ENCODE data around the gene ATAD3B. TPM values are rescaled to one million over a fixed set of nuclear protein-coding genes. Genes with fewer than 3 reads are reported as not detected.

ATAD3B gene
- 35.2 TPM for polyA plus RNA-seq (2013, experiment 1 of 2)
- 38.6 TPM for polyA plus RNA-seq (2013, experiment 2 of 2)

DNA sequence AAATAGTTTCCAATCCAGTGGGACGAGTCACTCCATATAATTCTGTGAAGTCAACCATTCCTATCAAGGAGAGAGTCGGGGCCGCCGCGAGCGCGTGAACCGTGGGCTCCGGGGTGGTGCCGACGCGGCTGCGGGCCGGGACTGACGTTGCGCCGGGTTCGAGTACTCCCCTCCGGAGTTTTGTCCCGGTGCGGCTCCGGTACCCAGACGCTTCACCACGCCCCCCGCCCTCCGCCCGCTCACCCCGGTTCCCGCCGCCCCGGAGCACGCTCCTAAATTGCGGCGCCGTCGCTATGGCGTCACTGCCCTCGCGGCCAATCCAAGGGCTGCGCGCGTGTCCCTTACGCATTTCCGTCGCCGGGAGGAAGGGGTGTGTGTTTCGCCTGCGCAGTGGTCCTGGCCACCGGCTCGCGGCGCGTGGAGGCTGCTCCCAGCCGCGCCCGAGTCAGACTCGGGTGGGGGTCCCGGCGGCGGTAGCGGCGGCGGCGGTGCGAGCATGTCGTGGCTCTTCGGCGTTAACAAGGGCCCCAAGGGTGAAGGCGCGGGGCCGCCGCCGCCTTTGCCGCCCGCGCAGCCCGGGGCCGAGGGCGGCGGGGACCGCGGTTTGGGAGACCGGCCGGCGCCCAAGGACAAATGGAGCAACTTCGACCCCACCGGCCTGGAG, at the start of gene ATAD3B:
Gene ATAD3B (plus strand): TSS at position 377 of the 664 bp plus-strand sequence. CDS start 120 bp downstream, at position 497.
- H4K8ac ChIP-seq (ENCODE audit: low read depth, low read length): no peak within 1 kb of the TSS
- H3K79me1 ChIP-seq (ENCODE audit: low read length): peaks cover 4% of the 10 kb centered on the region
- peak within 1 kb of the TSS; percentile 58 for H2AK5ac ChIP-seq (ENCODE audit: low read length)
- peak within 1 kb of the TSS; percentile 91 for H3K56ac ChIP-seq (ENCODE audit: low read length)
- H2BK15ac ChIP-seq (replicated peaks; ENCODE audit: low read depth): no peak within 1 kb of the TSS
- H3K4me3 ChIP-seq (ENCODE audit: low read length): peak within 1 kb of the TSS; percentile 71
- no peak within 1 kb of the TSS for H3K18ac ChIP-seq (ENCODE audit: low read length)
- H2BK5ac ChIP-seq (ENCODE audit: low read length): no peak within 1 kb of the TSS
- no peaks in the 10 kb centered on the region for H3K27me3 ChIP-seq (ENCODE audit: insufficient read depth, low read length, poor library complexity)
- H3K9ac ChIP-seq (ENCODE audit: low read length): peak within 1 kb of the TSS; percentile 91
- no peaks in the 10 kb centered on the region for H3K36me3 ChIP-seq (ENCODE audit: control insufficient read depth, insufficient read depth, low read length)
- no peak within 1 kb of the TSS for H3K23ac ChIP-seq (ENCODE audit: low read length)
- peak within 1 kb of the TSS; percentile 57 for H3K27ac ChIP-seq (ENCODE audit: low read depth, low read length)
- peak; percentile 94 for DNase-seq
- H3K4me1 ChIP-seq (ENCODE audit: control insufficient read depth, low read depth, low read length): no peaks in the 10 kb centered on the region
- H3K4ac ChIP-seq (ENCODE audit: low read depth, low read length): no peak within 1 kb of the TSS
- WGBS (ENCODE audit: extremely low coverage, insufficient coverage, low lambda C conversion rate): no CpG with 5 or more reads among the region's 87 CpGs
- peak within 1 kb of the TSS; percentile 87 for H4K5ac ChIP-seq (ENCODE audit: low read length)
- peaks cover 21% of the 10 kb centered on the region for H3K79me2 ChIP-seq (ENCODE audit: control insufficient read depth, insufficient read depth, low read length)
- H2BK120ac ChIP-seq (ENCODE audit: low read depth, low read length): no peak within 1 kb of the TSS
- peak within 1 kb of the TSS; percentile 87 for H3K4me2 ChIP-seq (ENCODE audit: low read length)

DNA sequence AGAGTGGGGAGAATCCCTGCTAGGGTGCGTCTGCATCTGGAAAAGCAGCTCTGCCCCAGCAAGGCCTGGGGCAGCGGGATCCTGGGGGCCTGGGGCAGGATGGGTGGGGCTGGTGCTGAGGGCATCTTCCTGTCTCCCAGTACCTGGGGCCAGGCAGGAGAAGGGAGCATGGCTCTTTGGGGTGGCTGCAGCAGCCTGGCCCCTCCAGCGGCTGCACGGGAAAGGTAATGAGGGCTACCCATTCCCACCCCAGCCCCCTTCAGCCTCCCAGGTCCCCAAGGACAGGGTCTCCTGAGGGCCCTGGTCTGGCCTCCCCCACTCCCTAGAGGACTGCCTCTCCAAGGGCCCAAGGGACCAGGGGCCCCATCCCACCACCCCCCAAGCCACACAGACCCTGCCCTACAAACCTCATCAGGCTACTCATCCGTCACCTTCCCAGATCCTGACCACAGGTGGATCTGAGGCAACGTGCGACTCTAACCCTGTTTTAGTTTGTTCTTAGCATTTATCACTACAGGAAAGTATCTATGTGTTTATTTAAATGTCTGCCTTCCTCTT, 49.6 kb upstream of the ATAD3B start:
- Histone ChIP-seq H3K23ac (ENCODE audit: low read length) (no peak overlapping the region), H3K4me3 (ENCODE audit: low read length) (no peak overlapping the region), H3K18ac (ENCODE audit: low read length) (peak overlapping the region; percentile 72), H3K4me2 (ENCODE audit: low read length) (no peak overlapping the region), H4K5ac (ENCODE audit: low read length) (no peak overlapping the region), H3K9ac (ENCODE audit: low read length) (no peak overlapping the region), H2BK5ac (ENCODE audit: low read length) (peak overlapping the region; percentile 64), H3K79me2 (ENCODE audit: control insufficient read depth, insufficient read depth, low read length) (no peaks in the 10 kb centered on the region), H3K79me1 (ENCODE audit: low read length) (no peaks in the 10 kb centered on the region), H3K27me3 (ENCODE audit: insufficient read depth, low read length, poor library complexity) (no peaks in the 10 kb centered on the region), H2AK5ac (ENCODE audit: low read length) (peak overlapping the region; percentile 72), H3K36me3 (ENCODE audit: control insufficient read depth, insufficient read depth, low read length) (no peaks in the 10 kb centered on the region), H3K4ac (ENCODE audit: low read depth, low read length) (peak overlapping the region; percentile 96), H4K8ac (ENCODE audit: low read depth, low read length) (no peak overlapping the region), H3K56ac (ENCODE audit: low read length) (peak overlapping the region; percentile 49), H3K4me1 (ENCODE audit: control insufficient read depth, low read depth, low read length) (peaks cover 5% of the 10 kb centered on the region), H3K27ac (ENCODE audit: low read depth, low read length) (peak overlapping the region; percentile 14), H2BK15ac (replicated peaks; ENCODE audit: low read depth) (no peak overlapping the region), H2BK120ac (ENCODE audit: low read depth, low read length) (peak overlapping the region; percentile 56)
- no peak for DNase-seq
- no CpG with 5 or more reads among the region's 7 CpGs for WGBS (ENCODE audit: extremely low coverage, insufficient coverage, low lambda C conversion rate)

DNA sequence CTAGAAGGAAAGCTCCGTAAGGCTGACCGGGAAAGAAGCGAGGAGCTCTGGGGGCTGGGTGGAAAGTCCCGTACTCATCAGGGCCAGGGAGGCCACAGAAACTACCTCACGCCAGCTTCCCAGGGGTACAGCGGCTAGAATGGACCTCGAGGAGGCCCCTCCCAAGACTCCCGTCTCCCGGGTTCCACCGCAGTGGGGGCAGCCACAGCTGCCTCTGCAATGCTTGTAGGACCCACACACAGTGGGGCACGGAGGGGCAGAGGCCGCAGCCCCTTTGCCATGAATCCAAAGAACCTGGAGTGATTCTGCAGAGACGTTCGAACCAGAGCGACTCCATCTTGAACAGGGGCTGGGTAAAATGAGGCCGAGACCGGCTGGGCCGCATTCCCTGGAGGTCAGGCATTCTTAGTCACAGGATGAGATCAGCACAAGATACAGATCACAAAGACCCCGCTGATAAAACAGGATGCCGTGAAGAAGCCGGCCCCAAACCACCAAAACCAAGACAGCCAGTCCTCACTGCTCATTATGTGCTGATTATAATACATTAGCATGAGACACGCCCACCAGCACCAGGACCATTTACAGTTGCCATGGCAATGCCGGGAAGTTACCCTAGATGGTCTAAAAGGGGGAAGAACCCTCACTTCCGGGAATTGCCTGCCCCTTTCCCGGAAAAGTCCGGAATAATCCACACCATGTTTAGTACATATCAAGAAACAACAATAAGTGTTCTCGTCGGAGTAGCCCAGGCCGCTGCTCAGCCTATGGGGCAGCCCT, 48.9 kb upstream of the ATAD3B start:
- peak overlapping the region; percentile 49 for H3K56ac ChIP-seq (ENCODE audit: low read length)
- peak overlapping the region; percentile 56 for H2BK120ac ChIP-seq (ENCODE audit: low read depth, low read length)
- H3K23ac ChIP-seq (ENCODE audit: low read length): no peak overlapping the region
- peak; percentile 99 for DNase-seq
- no peak overlapping the region for H4K5ac ChIP-seq (ENCODE audit: low read length)
- no peak overlapping the region for H3K4me3 ChIP-seq (ENCODE audit: low read length)
- H3K9ac ChIP-seq (ENCODE audit: low read length): no peak overlapping the region
- H3K4ac ChIP-seq (ENCODE audit: low read depth, low read length): peak overlapping the region; percentile 96
- H3K79me1 ChIP-seq (ENCODE audit: low read length): no peaks in the 10 kb centered on the region
- H3K4me1 ChIP-seq (ENCODE audit: control insufficient read depth, low read depth, low read length): peaks cover 5% of the 10 kb centered on the region
- no peaks in the 10 kb centered on the region for H3K79me2 ChIP-seq (ENCODE audit: control insufficient read depth, insufficient read depth, low read length)
- H3K27me3 ChIP-seq (ENCODE audit: insufficient read depth, low read length, poor library complexity): no peaks in the 10 kb centered on the region
- no CpG with 5 or more reads among the region's 29 CpGs for WGBS (ENCODE audit: extremely low coverage, insufficient coverage, low lambda C conversion rate)
- no peaks in the 10 kb centered on the region for H3K36me3 ChIP-seq (ENCODE audit: control insufficient read depth, insufficient read depth, low read length)
- H2BK15ac ChIP-seq (replicated peaks; ENCODE audit: low read depth): no peak overlapping the region
- H4K8ac ChIP-seq (ENCODE audit: low read depth, low read length): no peak overlapping the region
- H3K4me2 ChIP-seq (ENCODE audit: low read length): no peak overlapping the region
- H2AK5ac ChIP-seq (ENCODE audit: low read length): peak overlapping the region; percentile 72
- peak overlapping the region; percentile 72 for H3K18ac ChIP-seq (ENCODE audit: low read length)
- H3K27ac ChIP-seq (ENCODE audit: low read depth, low read length): peak overlapping the region; percentile 14
- peak overlapping the region; percentile 64 for H2BK5ac ChIP-seq (ENCODE audit: low read length)

DNA sequence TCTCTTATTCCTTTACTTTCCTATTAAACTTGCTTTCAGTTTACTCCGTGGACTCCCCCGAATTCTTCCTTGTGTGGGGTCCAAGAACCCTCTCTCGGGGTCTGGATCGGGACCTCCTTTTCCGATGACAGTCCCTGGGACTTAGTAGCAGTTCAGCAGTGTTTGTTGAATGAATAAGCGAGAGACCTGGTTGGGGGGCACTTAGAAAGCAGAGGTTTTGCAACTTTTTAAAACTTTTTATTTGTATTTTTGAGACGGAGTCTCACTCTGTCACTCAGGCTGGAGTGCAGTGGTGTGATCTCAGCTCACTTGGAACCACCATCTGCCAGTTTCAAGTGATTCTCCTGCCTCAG, 48.3 kb upstream of the ATAD3B start:
- H3K79me1 ChIP-seq (ENCODE audit: low read length): no peaks in the 10 kb centered on the region
- no peak overlapping the region for H3K9ac ChIP-seq (ENCODE audit: low read length)
- peaks cover 5% of the 10 kb centered on the region for H3K4me1 ChIP-seq (ENCODE audit: control insufficient read depth, low read depth, low read length)
- no peaks in the 10 kb centered on the region for H3K36me3 ChIP-seq (ENCODE audit: control insufficient read depth, insufficient read depth, low read length)
- no peak overlapping the region for H2AK5ac ChIP-seq (ENCODE audit: low read length)
- no CpG with 5 or more reads among the region's 7 CpGs for WGBS (ENCODE audit: extremely low coverage, insufficient coverage, low lambda C conversion rate)
- no peak overlapping the region for H2BK15ac ChIP-seq (replicated peaks; ENCODE audit: low read depth)
- H3K4me3 ChIP-seq (ENCODE audit: low read length): no peak overlapping the region
- DNase-seq: no peak
- no peaks in the 10 kb centered on the region for H3K79me2 ChIP-seq (ENCODE audit: control insufficient read depth, insufficient read depth, low read length)
- no peak overlapping the region for H4K8ac ChIP-seq (ENCODE audit: low read depth, low read length)
- no peak overlapping the region for H3K4me2 ChIP-seq (ENCODE audit: low read length)
- H3K27me3 ChIP-seq (ENCODE audit: insufficient read depth, low read length, poor library complexity): no peaks in the 10 kb centered on the region
- H3K4ac ChIP-seq (ENCODE audit: low read depth, low read length): no peak overlapping the region
- no peak overlapping the region for H4K5ac ChIP-seq (ENCODE audit: low read length)
- H3K23ac ChIP-seq (ENCODE audit: low read length): no peak overlapping the region
- H3K18ac ChIP-seq (ENCODE audit: low read length): no peak overlapping the region
- peak overlapping the region; percentile 56 for H3K56ac ChIP-seq (ENCODE audit: low read length)
- no peak overlapping the region for H2BK120ac ChIP-seq (ENCODE audit: low read depth, low read length)
- no peak overlapping the region for H3K27ac ChIP-seq (ENCODE audit: low read depth, low read length)
- no peak overlapping the region for H2BK5ac ChIP-seq (ENCODE audit: low read length)

DNA sequence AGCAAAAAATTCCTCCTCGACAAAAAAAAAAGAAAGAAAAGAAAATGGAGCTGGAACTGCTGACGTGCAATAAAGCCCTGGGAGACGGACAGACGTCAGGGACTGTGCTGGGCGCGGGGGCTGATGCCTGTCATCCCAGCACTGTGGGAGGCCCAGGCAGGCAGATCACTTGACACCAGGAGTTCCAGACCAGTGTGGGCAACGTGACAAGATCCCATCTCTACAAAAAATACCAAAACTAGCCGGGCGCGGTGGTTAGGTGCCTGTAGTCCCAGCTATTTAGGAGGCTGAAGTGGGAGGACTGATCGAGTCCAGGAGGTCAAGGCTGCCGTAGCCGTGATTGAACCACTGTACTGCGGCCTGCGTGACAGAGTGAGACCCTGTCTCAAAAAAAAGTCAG, 46.9 kb upstream of the ATAD3B start:
- no peaks in the 10 kb centered on the region for H3K27me3 ChIP-seq (ENCODE audit: insufficient read depth, low read length, poor library complexity)

More for the DNA sequence above, 46.9 kb upstream of the ATAD3B start:
- no peak for DNase-seq
- H3K4ac ChIP-seq (ENCODE audit: low read depth, low read length): no peak overlapping the region
- H4K5ac ChIP-seq (ENCODE audit: low read length): no peak overlapping the region
- H3K4me1 ChIP-seq (ENCODE audit: control insufficient read depth, low read depth, low read length): peaks cover 5% of the 10 kb centered on the region
- no peak overlapping the region for H4K8ac ChIP-seq (ENCODE audit: low read depth, low read length)
- no peak overlapping the region for H3K4me3 ChIP-seq (ENCODE audit: low read length)
- H3K79me2 ChIP-seq (ENCODE audit: control insufficient read depth, insufficient read depth, low read length): no peaks in the 10 kb centered on the region
- H3K9ac ChIP-seq (ENCODE audit: low read length): no peak overlapping the region
- no peak overlapping the region for H3K4me2 ChIP-seq (ENCODE audit: low read length)
- no peak overlapping the region for H2BK5ac ChIP-seq (ENCODE audit: low read length)
- H2AK5ac ChIP-seq (ENCODE audit: low read length): no peak overlapping the region
- H3K27ac ChIP-seq (ENCODE audit: low read depth, low read length): no peak overlapping the region
- no peak overlapping the region for H3K18ac ChIP-seq (ENCODE audit: low read length)
- H3K36me3 ChIP-seq (ENCODE audit: control insufficient read depth, insufficient read depth, low read length): no peaks in the 10 kb centered on the region
- H2BK120ac ChIP-seq (ENCODE audit: low read depth, low read length): no peak overlapping the region
- H3K23ac ChIP-seq (ENCODE audit: low read length): no peak overlapping the region
- H2BK15ac ChIP-seq (replicated peaks; ENCODE audit: low read depth): no peak overlapping the region
- no CpG with 5 or more reads among the region's 15 CpGs for WGBS (ENCODE audit: extremely low coverage, insufficient coverage, low lambda C conversion rate)
- no peak overlapping the region for H3K56ac ChIP-seq (ENCODE audit: low read length)
- no peaks in the 10 kb centered on the region for H3K79me1 ChIP-seq (ENCODE audit: low read length)

Measured in mesendoderm (in vitro differentiated cells).